Raji (cell line): Measurements from ENCODE around the gene TBC1D8B.

Experiments
- POLR2A ChIP-seq: IDR thresholded peaks from 2 replicates; pipeline ENCODE4 v1.6.1; 2011; ENCODE audit warnings: low read depth, low read length, control low read depth; ENCODE audit not compliant: insufficient read depth

The TBC1D8B gene

GRCh38 chrX:106919932-106920452 is 117.5 kb downstream of the TBC1D8B start, which contains the start of gene CLDN2:
CLDN2 (plus strand) TSS chrX:106920402; CDS start chrX:106928229, 7,827 bp downstream.
- TF ChIP-seq POLR2A = no peak

GRCh38 chrX:106921637-106922036 is 119.2 kb downstream of the TBC1D8B start:
- TF ChIP-seq POLR2A = no peak
